ENCODE data around the gene OTUD6A. TPM values are rescaled to one million over a fixed set of nuclear protein-coding genes. Genes with fewer than 3 reads are reported as not detected.
"Not testable (repeated sequence)": the region's sequence is repeated elsewhere in the genome, so short reads cannot be mapped to it uniquely, and the experiment has no call there.

OTUD6A gene
- total RNA-seq, 3 donors from 2014 or later = not detected

DNA sequence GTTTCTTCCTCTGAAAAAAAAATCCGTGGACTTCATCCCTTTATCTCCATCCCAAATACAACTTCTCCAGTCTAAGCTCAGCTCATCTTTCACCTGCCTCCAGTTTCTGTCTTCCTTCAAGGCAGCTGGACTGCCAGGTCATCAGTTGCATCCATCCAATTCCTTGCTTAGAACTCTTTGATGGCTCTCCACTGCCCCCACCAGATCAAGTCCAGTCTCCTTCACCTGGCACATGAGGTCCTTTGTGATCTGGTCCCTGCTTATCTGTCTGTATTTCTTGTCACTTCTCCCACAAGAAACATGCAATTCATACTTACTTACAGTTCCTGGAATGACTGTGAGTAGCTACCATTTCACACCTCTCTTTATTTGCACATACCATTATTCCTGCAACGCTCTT, 33.8 kb downstream of the OTUD6A start:
- Histone ChIP-seq H3K4me3 (no peak overlapping the region), H3K4me1 (ENCODE audit: low read depth) (no peaks in the 10 kb centered on the region), H3K9me3 (no peaks in the 10 kb centered on the region), H3K36me3 (ENCODE audit: low read depth) (no peaks in the 10 kb centered on the region)
- DNase-seq (peak in 1 of 3 donors; percentile 2), ATAC-seq (no peak)
- TF ChIP-seq, protein P1, sequence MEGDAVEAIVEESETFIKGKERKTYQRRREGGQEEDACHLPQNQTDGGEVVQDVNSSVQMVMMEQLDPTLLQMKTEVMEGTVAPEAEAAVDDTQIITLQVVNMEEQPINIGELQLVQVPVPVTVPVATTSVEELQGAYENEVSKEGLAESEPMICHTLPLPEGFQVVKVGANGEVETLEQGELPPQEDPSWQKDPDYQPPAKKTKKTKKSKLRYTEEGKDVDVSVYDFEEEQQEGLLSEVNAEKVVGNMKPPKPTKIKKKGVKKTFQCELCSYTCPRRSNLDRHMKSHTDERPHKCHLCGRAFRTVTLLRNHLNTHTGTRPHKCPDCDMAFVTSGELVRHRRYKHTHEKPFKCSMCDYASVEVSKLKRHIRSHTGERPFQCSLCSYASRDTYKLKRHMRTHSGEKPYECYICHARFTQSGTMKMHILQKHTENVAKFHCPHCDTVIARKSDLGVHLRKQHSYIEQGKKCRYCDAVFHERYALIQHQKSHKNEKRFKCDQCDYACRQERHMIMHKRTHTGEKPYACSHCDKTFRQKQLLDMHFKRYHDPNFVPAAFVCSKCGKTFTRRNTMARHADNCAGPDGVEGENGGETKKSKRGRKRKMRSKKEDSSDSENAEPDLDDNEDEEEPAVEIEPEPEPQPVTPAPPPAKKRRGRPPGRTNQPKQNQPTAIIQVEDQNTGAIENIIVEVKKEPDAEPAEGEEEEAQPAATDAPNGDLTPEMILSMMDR (IDR thresholded peaks at IDR 0.05) = no peak
- intact Hi-C loops (cut with DNase I, micrococcal nuclease) = loop anchor here (10.0 kb wide), 2 partner anchors 551 to 581 kb away; no protein-coding TSS in a partner anchor

DNA sequence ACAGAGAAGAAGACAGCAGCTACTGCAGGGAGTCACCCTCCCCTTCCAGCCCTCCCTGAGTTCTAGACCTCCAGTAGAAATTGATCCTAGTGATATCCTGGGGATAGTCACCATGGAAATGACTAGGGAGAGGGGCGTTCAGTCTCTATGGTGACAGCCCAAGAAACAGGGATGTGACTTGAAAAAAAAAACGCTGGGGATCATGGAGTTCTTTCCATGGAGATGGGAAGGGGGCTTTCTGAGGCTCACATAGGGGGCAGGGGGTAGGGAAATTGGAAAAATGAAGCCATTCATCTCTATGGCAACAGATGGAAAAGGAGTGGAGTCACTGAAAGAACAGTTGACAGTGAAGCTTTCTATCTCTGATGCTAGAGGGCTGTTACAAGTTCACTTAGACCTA, 43.0 kb downstream of the OTUD6A start:
- TF ChIP-seq, protein P1 (IDR thresholded peaks at IDR 0.05) = no peak
- H3K4me1 ChIP-seq (ENCODE audit: low read depth) = no peaks in the 10 kb centered on the region
- no peaks in the 10 kb centered on the region for H3K9me3 ChIP-seq
- H3K36me3 ChIP-seq (ENCODE audit: low read depth) = no peaks in the 10 kb centered on the region
- DNase-seq (no peak), ATAC-seq (no peak)
- intact Hi-C loops (cut with DNase I, micrococcal nuclease) = no loop called here
- H3K4me3 ChIP-seq = no peak overlapping the region

DNA sequence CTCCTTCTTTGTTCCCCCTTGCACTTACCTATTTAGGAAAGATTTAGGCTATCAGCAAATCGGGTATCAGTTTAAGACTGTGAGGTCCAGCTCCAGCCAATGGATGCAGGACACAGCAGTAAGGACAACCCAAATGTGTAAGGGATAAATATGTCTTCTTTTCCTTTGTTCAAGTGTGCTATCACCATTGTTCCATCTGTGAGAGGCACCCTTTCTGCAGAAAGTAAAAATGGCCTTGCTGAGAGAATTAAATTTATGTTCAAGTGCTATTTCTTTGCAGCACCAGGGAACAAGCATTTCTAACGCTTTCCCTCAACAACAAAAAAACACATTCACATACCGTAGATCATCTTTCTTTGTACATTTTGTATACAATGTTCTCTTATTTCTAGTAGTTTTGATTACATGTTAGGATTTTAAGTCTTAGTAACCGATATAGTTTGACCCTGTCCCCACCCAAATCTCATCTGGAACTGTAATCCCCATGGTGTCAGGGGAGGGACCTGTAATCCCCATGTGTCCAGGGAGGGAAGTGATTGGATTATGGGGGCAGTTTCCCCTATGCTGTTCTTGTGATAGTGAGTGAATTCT, 49.3 kb downstream of the OTUD6A start:
- DNase-seq; intact Hi-C loops (cut with DNase I, micrococcal nuclease); H3K4me3 ChIP-seq; H3K9me3 ChIP-seq; H3K36me3 ChIP-seq (ENCODE audit: low read depth); ATAC-seq; H3K4me1 ChIP-seq (ENCODE audit: low read depth): not testable (repeated sequence)

Small RNA genes lying within 50 kb of the gene (microRNA-seq; reads per million reads assigned to microRNA genes)
- 2.6 reads per million, percentile 8 among the genes with 10 or more reads in this experiment for gene MIR676

Other genes starting within 250 kb of the OTUD6A start
- gene AWAT2, start 12.5 kb upstream of the OTUD6A start, total RNA-seq = not detected
- 10 to 100 TPM; 51.8 to 78.4 (median 69.7) TPM for gene IGBP1, start 71.0 kb downstream of the OTUD6A start, total RNA-seq
- not detected for gene DGAT2L6, start 115.0 kb downstream of the OTUD6A start, total RNA-seq
- gene AWAT1, start 172.2 kb downstream of the OTUD6A start, total RNA-seq = not detected
- gene P2RY4, start 197.7 kb downstream of the OTUD6A start, total RNA-seq = 1 to 10 TPM in 2 of 3 donors, under 1 TPM in 1; 0.79 to 5.7 (median 1.3) TPM
- gene ARR3, start 205.9 kb downstream of the OTUD6A start, total RNA-seq = 1 to 10 TPM in 1 of 3 donors, under 1 TPM in 1, not detected in 1; 0.60 to 1.2 TPM
- gene RAB41, start 219.7 kb downstream of the OTUD6A start, total RNA-seq = under 1 TPM in 1 of 3 donors, not detected in 2; 0.29 TPM
- gene PDZD11, start 227.5 kb downstream of the OTUD6A start, total RNA-seq = 10 to 100 TPM; 34.1 to 47.5 (median 43.9) TPM
- gene KIF4A, start 227.6 kb downstream of the OTUD6A start, total RNA-seq = 10 to 100 TPM in 1 of 3 donors, 1 to 10 TPM in 2; 1.5 to 10.7 (median 3.1) TPM